ENCODE results near the gene TMEM243. TPM values are rescaled to one million over a fixed set of nuclear protein-coding genes. Genes with fewer than 3 reads are reported as not detected.

Gene TMEM243
- total and polyA plus RNA-seq, 2 of the 13 experiments (the other 11 are each of a cell fraction or from before 2014, with no cell fraction given): 25.1 to 31.2 TPM

GRCh38 chr7:87220026-87220733 lies 648 bp upstream of the TMEM243 start (continued):
- TF ChIP-seq ZNF609 (CRISPR knock-in tag; IDR thresholded peaks at IDR 0.05; ENCODE audit: borderline replicate concordance) (0 out of 2 replicates have a peak, but pooled peaks have one; percentile 17), RFXAP (CRISPR knock-in tag; IDR thresholded peaks at IDR 0.05; ENCODE audit: borderline replicate concordance) (0 out of 2 replicates have a peak, but pooled peaks have one; percentile 42), ZNF431 (CRISPR knock-in tag; IDR thresholded peaks at IDR 0.05; ENCODE audit: borderline replicate concordance, low read depth) (peak; percentile 66; the same call in 1 of the 2 replicates), E2F5 (CRISPR knock-in tag; conservative IDR thresholded peaks at IDR 0.05) (no peak), ZC3H13 (CRISPR knock-in tag; IDR thresholded peaks at IDR 0.05) (peak; percentile 40; the same call in 1 of the 2 replicates), ATAD3A (CRISPR knock-in tag; IDR thresholded peaks at IDR 0.05) (no peak), MYPOP (CRISPR knock-in tag; IDR thresholded peaks at IDR 0.05) (peak; percentile 87), ZFYVE20 (CRISPR knock-in tag; IDR thresholded peaks at IDR 0.05; ENCODE audit: borderline replicate concordance, low read depth) (no peak), RBFOX2 (IDR thresholded peaks at IDR 0.05; ENCODE audit: low read depth, low read length) (peak; percentile 74), XRCC5 (optimal IDR thresholded peaks at IDR 0.05; ENCODE audit: low read length) (no peak), ARID4A (CRISPR knock-in tag; IDR thresholded peaks at IDR 0.05; ENCODE audit: borderline replicate concordance) (peak; percentile 77), ZNF773 (CRISPR knock-in tag; IDR thresholded peaks at IDR 0.05; ENCODE audit: borderline replicate concordance) (no peak), CAMTA2 (CRISPR knock-in tag; IDR thresholded peaks at IDR 0.05; ENCODE audit: borderline replicate concordance) (peak; percentile 52; the same call in 1 of the 2 replicates), SNAI1 (CRISPR knock-in tag; IDR thresholded peaks at IDR 0.05; ENCODE audit: borderline replicate concordance) (peak; percentile 91), SIX4 (CRISPR knock-in tag; IDR thresholded peaks at IDR 0.05) (0 out of 2 replicates have a peak, but pooled peaks have one; percentile 5), MYC (CRISPR knock-in tag; IDR thresholded peaks at IDR 0.05; ENCODE audit: borderline replicate concordance) (peak; percentile 8; the same call in 1 of the 2 replicates)
